ENCODE data around the gene NPPB.

Gene NPPB

DNA sequence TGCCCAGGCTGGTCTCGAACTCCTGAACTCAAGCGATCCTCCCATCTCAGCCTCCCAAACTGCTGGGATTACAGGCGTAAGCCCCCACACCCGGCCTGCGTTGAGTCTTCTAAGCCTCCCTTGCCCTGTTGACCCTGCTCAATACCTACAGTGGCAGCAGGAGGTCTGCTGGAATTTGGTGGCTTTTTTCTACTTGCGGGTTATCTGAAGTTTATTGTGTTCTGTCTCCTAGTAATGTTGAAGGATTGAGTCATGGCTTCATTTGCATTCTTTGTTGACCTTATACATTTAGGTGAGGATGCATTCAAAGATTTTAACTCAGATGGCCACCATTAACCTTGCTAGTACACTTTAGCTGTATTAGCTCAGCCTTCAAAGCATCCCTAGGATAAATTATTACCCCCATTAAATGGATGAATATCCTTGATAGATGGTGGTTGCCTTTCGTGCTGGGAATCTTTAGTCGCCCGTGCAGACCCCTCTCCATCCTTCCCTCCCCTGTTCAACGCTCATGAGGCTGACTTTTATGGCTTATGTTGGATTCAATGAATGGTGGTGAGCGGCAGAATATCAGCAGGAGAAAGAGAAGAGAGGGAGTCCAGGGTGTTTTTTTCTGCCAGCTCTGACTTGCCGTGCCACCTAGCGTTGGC, 9.7 kb upstream of the NPPB start:
- no peaks in the 10 kb centered on the region for H4K20me1 ChIP-seq (ENCODE audit: low read depth, low read length)
- H3K4me2 ChIP-seq (ENCODE audit: low read depth, low read length, poor library complexity, severe bottlenecking): no peak overlapping the region
- H3F3A ChIP-seq (ENCODE audit: insufficient read depth): no peaks in the 10 kb centered on the region
- no peaks in the 10 kb centered on the region for H3K27me3 ChIP-seq (ENCODE audit: low read length)
- H3K9me3 ChIP-seq (ENCODE audit: insufficient read depth, low read length): no peaks in the 10 kb centered on the region
- no peak overlapping the region for H3K27ac ChIP-seq (ENCODE audit: low read depth, low read length)
- H3K9ac ChIP-seq (ENCODE audit: low read length): no peak overlapping the region
- no peaks in the 10 kb centered on the region for H3K36me3 ChIP-seq (ENCODE audit: low read length)
- no peak overlapping the region for H3K4me3 ChIP-seq (ENCODE audit: insufficient read depth, low read length, poor library complexity, severe bottlenecking)
- no peaks in the 10 kb centered on the region for H3K9me2 ChIP-seq (replicated peaks; ENCODE audit: insufficient read depth, low read length)
- no peak overlapping the region for H2AFZ ChIP-seq (ENCODE audit: low read depth, low read length, severe bottlenecking)
- TF ChIP-seq, protein P1, sequence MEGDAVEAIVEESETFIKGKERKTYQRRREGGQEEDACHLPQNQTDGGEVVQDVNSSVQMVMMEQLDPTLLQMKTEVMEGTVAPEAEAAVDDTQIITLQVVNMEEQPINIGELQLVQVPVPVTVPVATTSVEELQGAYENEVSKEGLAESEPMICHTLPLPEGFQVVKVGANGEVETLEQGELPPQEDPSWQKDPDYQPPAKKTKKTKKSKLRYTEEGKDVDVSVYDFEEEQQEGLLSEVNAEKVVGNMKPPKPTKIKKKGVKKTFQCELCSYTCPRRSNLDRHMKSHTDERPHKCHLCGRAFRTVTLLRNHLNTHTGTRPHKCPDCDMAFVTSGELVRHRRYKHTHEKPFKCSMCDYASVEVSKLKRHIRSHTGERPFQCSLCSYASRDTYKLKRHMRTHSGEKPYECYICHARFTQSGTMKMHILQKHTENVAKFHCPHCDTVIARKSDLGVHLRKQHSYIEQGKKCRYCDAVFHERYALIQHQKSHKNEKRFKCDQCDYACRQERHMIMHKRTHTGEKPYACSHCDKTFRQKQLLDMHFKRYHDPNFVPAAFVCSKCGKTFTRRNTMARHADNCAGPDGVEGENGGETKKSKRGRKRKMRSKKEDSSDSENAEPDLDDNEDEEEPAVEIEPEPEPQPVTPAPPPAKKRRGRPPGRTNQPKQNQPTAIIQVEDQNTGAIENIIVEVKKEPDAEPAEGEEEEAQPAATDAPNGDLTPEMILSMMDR (IDR thresholded peaks at IDR 0.05; ENCODE audit: insufficient read depth, low read length, poor library complexity, severe bottlenecking): no peak
- TF ChIP-seq EZH2phosphoT487 (conservative IDR thresholded peaks at IDR 0.05; ENCODE audit: low read length): no peak
- no peaks in the 10 kb centered on the region for H3K79me2 ChIP-seq (ENCODE audit: insufficient read depth, low read length)

DNA sequence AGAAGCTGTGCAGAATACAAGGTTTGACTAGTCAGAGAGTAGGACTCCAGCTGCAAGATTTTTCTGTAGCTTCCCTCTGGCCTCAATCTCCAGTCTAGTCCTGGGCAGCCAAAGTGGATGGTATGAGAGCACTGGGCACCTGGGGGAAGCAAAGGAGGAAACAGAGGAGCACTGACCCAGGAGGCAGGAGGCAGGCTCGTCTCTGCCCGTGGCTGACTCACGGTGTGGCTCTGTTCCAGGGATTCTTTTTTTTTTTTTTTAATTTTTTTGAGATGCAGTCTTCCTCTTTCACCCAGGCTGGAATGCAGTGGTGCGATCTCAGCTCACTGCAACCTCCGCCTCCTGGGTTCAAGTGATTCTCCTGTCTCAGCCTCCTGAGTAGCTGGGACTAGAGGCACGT, 4.1 kb upstream of the NPPB start:
- no peaks in the 10 kb centered on the region for H3K27me3 ChIP-seq (ENCODE audit: low read length)
- H3K36me3 ChIP-seq (ENCODE audit: low read length): no peaks in the 10 kb centered on the region
- H3K9me3 ChIP-seq (ENCODE audit: insufficient read depth, low read length): no peaks in the 10 kb centered on the region
- no peaks in the 10 kb centered on the region for H3F3A ChIP-seq (ENCODE audit: insufficient read depth)
- H3K9ac ChIP-seq (ENCODE audit: low read length): no peak overlapping the region
- no peak overlapping the region for H3K4me2 ChIP-seq (ENCODE audit: low read depth, low read length, poor library complexity, severe bottlenecking)
- no peak overlapping the region for H2AFZ ChIP-seq (ENCODE audit: low read depth, low read length, severe bottlenecking)
- no peaks in the 10 kb centered on the region for H3K79me2 ChIP-seq (ENCODE audit: insufficient read depth, low read length)
- no peaks in the 10 kb centered on the region for H3K9me2 ChIP-seq (replicated peaks; ENCODE audit: insufficient read depth, low read length)
- no peak overlapping the region for H3K4me3 ChIP-seq (ENCODE audit: insufficient read depth, low read length, poor library complexity, severe bottlenecking)
- TF ChIP-seq, protein P1 (IDR thresholded peaks at IDR 0.05; ENCODE audit: insufficient read depth, low read length, poor library complexity, severe bottlenecking): no peak
- no peak for TF ChIP-seq EZH2phosphoT487 (conservative IDR thresholded peaks at IDR 0.05; ENCODE audit: low read length)
- no peak overlapping the region for H3K27ac ChIP-seq (ENCODE audit: low read depth, low read length)
- no peaks in the 10 kb centered on the region for H4K20me1 ChIP-seq (ENCODE audit: low read depth, low read length)

DNA sequence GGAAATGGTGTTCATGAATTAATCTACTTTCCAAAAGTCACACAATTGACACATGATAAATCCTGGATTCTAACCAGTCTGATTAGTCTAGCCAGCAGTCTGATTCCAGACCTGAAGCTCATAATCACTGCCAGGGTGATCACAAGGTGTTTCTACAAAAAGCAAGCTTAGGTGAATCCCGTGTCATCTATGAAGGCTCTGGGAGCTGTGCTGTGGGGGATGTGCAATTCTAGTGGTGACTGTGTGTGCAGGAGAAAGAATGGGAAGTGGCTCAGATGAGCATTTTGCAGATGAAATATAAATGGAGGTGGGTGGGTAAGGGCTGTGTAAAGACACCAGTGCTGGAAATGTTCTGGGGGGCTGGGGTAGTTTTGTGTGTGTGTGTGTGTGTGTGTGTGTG, 1.8 kb upstream of the NPPB start:
- Histone ChIP-seq H3K79me2 (ENCODE audit: insufficient read depth, low read length) (no peaks in the 10 kb centered on the region), H3F3A (ENCODE audit: insufficient read depth) (no peaks in the 10 kb centered on the region), H3K36me3 (ENCODE audit: low read length) (no peaks in the 10 kb centered on the region), H3K27ac (ENCODE audit: low read depth, low read length) (no peak overlapping the region), H2AFZ (ENCODE audit: low read depth, low read length, severe bottlenecking) (no peak overlapping the region), H3K4me3 (ENCODE audit: insufficient read depth, low read length, poor library complexity, severe bottlenecking) (no peak overlapping the region), H3K9me3 (ENCODE audit: insufficient read depth, low read length) (no peaks in the 10 kb centered on the region), H4K20me1 (ENCODE audit: low read depth, low read length) (no peaks in the 10 kb centered on the region), H3K9me2 (replicated peaks; ENCODE audit: insufficient read depth, low read length) (no peaks in the 10 kb centered on the region), H3K27me3 (ENCODE audit: low read length) (no peaks in the 10 kb centered on the region), H3K9ac (ENCODE audit: low read length) (no peak overlapping the region), H3K4me2 (ENCODE audit: low read depth, low read length, poor library complexity, severe bottlenecking) (no peak overlapping the region)
- no peak for TF ChIP-seq EZH2phosphoT487 (conservative IDR thresholded peaks at IDR 0.05; ENCODE audit: low read length)
- TF ChIP-seq, protein P1 (IDR thresholded peaks at IDR 0.05; ENCODE audit: insufficient read depth, low read length, poor library complexity, severe bottlenecking): no peak
